ENCODE data around the gene SSR1.
"Not testable (repeated sequence)": the region's sequence is repeated elsewhere in the genome, so short reads cannot be mapped to it uniquely, and the experiment has no call there.

SSR1 gene

GRCh38 chr6:7312616-7313504 lies at the start of gene SSR1:
TSS of gene SSR1 (minus strand) at chr6:7313199. CDS start at chr6:7313120, 79 bp downstream.
- TF ChIP-seq CTCF (IDR thresholded peaks at IDR 0.05; ENCODE audit: low read length, missing control alignments): no peak
- DNase-seq (ENCODE audit: low read depth): peak; percentile 97

GRCh38 chr6:7351916-7352315 lies 38.9 kb upstream of the SSR1 start:
- DNase-seq (ENCODE audit: low read depth): not testable (repeated sequence)

More at GRCh38 chr6:7312616-7313504, at the start of gene SSR1:
- peak within 1 kb of the TSS; percentile 97 for H3K4me3 ChIP-seq (replicated peaks; ENCODE audit: low read depth, low read length)

DNA sequence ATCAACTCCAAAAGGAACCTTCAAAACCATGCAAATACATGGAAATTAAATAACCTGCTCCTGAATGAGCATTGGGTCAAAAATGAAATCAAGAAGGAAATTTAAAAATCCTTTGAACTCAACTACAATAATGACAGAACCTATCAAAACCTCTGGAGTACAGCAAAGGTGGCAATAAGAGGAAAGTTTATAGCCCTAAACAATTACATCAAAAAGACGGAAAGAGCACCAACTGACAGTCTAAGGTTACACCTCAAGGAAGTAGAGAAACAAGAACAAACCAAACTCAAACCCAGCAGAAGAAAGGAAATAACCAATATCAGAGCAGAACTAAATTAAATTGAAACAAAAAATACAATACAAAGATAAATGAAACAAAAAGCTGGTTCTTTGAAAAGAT lies 37.6 kb upstream of the SSR1 start:
- DNase-seq (ENCODE audit: low read depth); H3K4me3 ChIP-seq (replicated peaks; ENCODE audit: low read depth, low read length): not testable (repeated sequence)

More at GRCh38 chr6:7351916-7352315, 38.9 kb upstream of the SSR1 start:
- not testable (repeated sequence) for H3K4me3 ChIP-seq (replicated peaks; ENCODE audit: low read depth, low read length)

- not testable (repeated sequence) for H3K4me3 ChIP-seq (replicated peaks; ENCODE audit: low read depth, low read length)
- peak; percentile 14 for DNase-seq (ENCODE audit: low read depth)
Observed at GRCh38 chr6:7347551-7347997, 34.6 kb upstream of the SSR1 start.

- H3K4me3 ChIP-seq (replicated peaks; ENCODE audit: low read depth, low read length); DNase-seq (ENCODE audit: low read depth): not testable (repeated sequence)
Observed at GRCh38 chr6:7344773-7345450, 31.9 kb upstream of the SSR1 start.

GRCh38 chr6:7343546-7344475 lies 30.8 kb upstream of the SSR1 start:
- TF ChIP-seq CTCF (IDR thresholded peaks at IDR 0.05; ENCODE audit: low read length, missing control alignments): no peak
- no peak overlapping the region for H3K4me3 ChIP-seq (replicated peaks; ENCODE audit: low read depth, low read length)
- no peak for DNase-seq (ENCODE audit: low read depth)

DNA sequence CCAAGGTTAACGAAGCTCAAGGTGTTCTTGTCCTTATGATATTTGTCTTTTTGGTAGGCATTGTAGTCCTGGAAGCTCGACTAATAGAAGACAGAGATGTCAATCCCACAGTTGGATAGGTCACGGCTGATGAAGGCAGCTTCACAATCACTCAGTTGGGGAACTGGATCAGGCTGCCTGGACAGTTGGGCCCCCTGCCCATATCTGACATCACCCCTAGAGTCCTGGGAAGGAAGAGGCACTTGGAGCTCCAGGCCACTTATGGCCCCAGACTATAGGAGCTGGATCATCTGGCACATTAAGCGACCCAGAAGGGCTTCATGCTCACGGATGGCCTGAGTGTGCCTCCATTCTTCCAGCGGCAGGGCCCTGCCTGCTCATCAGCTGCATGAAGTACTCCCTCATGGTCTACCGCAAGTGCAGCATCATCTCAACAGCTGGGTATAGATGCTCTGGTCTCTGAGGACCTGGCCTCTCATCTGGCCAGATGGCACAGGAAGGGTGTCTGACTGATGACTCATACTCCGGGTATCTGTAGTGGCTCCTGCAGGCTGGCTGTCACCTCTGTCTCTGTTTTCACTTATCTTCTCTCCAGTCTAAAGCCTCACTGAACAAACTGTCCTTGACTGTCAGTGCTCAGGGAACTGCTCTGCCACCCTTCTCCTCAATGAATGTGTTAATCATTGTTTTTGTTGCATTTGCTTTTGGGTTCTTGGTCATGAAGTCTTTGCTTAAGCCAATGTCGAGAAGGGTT lies 29.2 kb upstream of the SSR1 start:
- no peak overlapping the region for H3K4me3 ChIP-seq (replicated peaks; ENCODE audit: low read depth, low read length)
- TF ChIP-seq CTCF (IDR thresholded peaks at IDR 0.05; ENCODE audit: low read length, missing control alignments): no peak
- no peak for DNase-seq (ENCODE audit: low read depth)

GRCh38 chr6:7341271-7341670 lies 28.3 kb upstream of the SSR1 start:
- DNase-seq (ENCODE audit: low read depth): no peak
- no peak for TF ChIP-seq CTCF (IDR thresholded peaks at IDR 0.05; ENCODE audit: low read length, missing control alignments)

More at GRCh38 chr6:7341271-7341670, 28.3 kb upstream of the SSR1 start:
- no peak overlapping the region for H3K4me3 ChIP-seq (replicated peaks; ENCODE audit: low read depth, low read length)

Measured in fibroblast of pulmonary artery (primary cell).